Ureter (tissue), 1 donor: Measurements from ENCODE around the gene PLAAT3. TPM values are rescaled to one million over a fixed set of nuclear protein-coding genes. Genes with fewer than 3 reads are reported as not detected.
"Not testable (repeated sequence)": the region's sequence is repeated elsewhere in the genome, so short reads cannot be mapped to it uniquely, and the experiment has no call there.

ENCODE experiments used
- DNase-seq: peaks from one replicate; pipeline ENCODE4 v3.0.0-alpha.2; 2020; ENCODE audit warnings: low spot score
- total RNA-seq: library from RNA; stranded (reverse); gene quantifications from one replicate; pipeline ENCODE4 v1.2.4, GENCODE V29; 2023
- donor health status: DM: yes; HTN: yes; CAD: no.

The PLAAT3 gene
- total RNA-seq, 1 donor from 2014 or later, result 26.6 TPM

DNA sequence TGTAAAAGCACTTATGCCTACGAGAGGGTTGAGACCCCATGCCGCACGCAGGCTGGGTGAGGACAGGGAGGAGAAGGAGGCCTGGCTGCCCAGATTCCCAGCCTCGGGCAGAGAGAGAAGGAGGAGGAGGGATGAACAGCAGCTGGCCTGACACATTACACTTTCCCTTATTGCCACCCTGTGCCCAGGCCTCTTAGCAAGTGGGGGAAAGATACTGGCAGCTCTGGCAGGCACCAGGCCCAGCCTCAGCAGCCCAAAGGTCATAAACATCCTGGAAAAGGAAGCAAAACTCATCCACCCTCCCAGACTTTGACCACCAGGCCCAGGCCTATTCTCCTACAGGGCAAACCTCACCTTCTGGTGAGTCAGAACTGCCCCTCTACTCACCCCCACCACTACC is 4.7 kb downstream of the PLAAT3 start:
- DNase-seq, result no peak

DNA sequence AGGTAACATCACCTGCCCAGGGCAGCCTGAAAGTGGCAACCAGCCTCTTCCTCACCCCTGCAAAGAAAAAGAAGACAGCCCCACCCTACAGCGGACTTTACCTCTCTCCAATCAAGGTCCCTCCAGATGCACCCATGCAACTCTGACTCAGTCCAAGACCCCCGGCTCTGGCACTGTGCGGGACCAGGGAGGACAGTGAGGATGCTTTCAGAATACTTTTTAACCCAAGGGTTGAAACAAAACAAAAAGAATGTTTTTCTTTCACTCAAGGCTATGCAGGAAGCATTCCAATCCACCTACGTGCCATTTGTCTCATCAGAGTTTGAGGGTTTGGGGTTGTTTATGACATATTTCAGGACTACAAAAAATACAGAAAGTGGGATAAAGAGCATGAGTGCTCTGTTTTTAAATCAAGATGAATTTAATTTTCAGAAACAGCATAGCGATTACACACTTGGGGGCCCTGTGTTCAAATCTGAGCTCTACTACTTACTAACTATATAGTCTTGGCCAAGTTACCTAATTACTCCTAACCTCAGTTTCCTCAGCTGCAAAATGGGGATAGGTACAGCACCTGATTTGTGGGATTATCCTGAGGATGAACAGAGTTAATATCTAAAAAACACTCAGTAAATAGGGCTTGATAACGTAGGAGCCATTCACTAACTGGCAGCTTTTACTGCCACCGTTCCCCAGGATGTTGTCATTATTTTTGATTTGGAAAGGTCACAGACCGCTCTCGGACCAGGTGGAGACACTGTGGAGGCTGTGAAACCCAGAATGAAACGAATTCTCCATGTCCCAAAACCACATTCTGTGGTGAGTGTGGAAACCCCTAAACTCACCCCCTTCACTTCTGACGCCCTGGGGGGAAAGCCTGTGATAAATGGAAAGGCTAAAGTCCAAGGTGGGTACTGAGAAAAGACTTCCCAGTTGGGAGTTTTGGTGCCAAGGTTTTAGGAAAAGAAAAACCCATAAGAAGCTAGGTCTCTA is 5.6 kb downstream of the PLAAT3 start:
- peak; percentile 34 for DNase-seq

DNA sequence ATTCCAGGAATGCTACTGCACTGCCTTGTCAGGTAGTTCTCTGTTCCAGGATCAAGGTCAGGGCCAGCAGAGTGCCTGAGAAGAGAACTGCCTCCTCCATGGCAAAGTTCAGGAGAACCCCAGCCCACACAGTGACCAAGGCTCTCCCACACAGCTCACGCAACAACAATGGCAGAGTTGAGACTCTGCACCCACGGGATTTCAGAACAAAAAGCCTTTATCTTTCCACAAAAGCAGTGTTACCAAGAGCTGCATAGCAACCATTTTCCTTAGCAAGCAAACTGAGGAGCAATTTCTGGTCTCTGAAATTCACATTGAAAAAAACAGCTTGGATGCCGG is 11.1 kb downstream of the PLAAT3 start:
- DNase-seq, result no peak

DNA sequence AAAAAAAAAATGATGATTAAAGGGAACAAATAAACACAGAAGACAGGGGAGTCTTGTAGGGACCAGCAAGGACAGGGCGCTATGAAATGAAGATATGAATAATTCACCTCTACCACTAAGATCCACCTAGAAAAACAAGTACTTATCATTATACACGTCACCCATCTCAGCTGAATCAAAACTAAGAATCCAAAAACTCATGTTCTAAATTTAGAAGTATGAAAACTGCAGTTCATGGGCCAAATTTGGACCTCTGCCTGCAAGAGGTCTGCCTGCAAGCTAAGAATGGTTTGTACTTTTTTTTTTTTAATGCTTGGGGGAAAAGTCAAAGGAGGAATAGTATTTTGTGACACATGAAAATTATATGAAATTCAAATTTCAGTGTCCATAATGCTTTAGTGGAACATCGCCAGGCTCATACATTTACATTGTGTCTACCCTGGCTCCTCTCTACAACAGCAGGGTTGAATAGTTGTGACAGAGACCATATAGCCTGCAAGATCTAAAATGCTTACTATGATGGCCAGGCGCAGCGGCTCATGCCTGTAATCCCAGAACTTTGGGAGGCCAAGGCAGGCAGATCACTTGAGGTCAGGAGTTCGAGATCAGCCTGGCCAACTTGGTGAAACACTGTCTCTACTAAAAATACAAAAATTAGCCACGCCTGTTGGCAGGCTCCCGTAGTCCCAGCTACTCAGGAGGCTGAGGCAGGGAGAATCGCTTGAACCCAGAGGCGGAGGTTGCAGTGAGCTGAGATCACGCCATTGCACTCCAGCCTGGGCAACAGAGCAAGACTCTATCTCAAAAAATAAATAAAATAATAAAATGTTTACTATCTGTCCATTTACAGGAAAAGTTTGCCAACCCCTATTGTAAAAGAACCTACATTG is 11.7 kb downstream of the PLAAT3 start:
- DNase-seq, result not testable (repeated sequence)

DNA sequence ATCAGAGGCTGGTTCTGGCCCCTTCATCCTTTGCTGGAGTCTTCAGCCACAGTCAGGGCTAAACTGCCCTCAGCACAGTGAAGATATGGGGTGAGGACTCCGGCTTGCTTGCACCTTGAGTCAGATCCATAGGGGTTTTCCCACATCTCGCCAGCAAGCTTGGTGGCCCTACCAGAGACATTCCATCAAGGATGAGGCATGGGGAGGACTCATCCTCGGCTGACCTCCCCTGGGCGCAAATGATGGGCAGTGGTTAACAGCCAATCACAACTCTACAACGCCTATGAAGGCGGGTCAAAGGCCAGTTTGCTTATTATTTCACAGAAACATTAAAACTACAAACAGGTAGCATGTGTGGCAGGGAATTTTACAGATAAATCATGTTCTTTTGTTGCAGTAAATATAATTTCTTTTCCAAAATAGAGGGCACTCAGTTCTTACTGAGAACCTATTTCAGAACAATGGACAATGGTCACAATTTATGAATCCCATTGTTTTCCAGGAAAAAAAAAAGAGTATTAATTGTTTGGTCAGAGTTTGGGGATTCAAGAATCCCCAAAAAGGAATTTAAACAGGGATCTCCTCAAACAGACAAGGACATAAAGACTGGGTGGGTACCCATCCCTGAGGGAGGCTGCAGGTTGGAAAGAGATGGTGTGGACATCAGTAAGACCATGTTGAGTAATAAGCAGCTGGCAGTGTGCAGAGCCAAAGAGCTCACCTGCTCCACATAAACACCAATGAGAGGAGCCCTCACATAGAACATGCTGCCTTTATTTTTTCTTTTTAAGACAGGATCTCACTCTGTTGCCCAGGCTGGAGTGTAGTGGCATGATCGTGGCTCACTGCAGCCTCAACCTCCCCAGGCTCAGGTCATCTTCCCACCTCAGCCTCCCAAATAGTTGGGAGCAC is 14.8 kb downstream of the PLAAT3 start:
- DNase-seq, result peak; percentile 30

DNA sequence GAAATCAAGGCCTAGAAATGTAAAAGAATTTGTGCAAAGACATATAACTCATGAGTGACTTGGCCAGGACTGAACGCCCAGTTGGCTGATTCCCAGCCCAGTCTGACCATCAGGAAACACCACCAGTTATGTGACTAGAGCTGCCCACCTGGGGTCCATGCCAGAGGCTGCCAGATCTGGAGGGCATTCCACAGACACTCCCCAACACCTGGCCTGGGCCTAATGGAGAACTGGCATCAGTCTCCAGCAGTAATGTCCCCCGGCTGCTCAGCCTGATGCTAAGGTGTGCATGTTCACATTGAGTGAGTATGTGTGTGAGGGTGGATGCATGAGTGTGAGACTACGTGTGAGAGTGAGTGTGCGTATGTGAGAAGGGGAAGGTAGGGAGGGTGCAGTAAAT is 15.7 kb downstream of the PLAAT3 start:
- peak; percentile 37 for DNase-seq

DNA sequence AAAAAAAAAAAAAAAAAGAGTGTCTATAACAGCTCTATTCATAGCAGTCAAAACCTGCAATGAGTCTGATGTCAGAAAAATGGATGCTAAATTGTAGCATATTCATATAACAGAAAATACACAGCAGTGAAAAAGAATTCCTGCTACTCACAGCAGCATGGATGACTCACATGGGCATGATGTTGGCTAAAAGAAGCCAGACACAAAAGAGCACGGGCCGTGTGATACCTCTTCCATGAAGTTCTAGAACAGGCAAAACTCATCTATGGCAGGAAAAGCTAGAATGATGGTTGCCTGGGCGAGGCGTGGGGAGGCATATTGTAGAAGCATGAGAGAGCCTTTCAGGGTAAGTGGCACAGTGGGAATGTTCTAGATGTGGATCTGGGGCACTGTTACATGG is 18.9 kb downstream of the PLAAT3 start:
- DNase-seq, result no peak

DNA sequence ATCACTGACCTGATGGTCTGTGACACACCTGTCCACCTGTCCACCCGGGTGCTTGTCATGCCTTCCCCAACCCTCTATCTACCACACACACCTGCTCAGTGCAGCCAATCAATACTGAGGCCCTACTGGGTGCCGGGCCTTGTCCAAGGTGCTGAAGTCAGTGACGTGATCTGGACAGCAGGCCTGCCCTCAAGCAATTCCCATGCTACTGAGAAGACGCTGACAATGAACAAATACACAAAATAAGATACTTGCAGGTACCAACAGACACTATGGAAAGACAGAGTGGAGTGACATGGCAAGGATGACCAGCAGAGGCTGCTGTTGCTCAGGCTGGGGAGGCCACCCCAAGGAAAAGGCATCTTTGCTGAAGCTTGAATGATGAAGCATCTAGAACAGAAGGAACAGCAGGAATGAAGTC is 21.2 kb downstream of the PLAAT3 start:
- no peak for DNase-seq

DNA sequence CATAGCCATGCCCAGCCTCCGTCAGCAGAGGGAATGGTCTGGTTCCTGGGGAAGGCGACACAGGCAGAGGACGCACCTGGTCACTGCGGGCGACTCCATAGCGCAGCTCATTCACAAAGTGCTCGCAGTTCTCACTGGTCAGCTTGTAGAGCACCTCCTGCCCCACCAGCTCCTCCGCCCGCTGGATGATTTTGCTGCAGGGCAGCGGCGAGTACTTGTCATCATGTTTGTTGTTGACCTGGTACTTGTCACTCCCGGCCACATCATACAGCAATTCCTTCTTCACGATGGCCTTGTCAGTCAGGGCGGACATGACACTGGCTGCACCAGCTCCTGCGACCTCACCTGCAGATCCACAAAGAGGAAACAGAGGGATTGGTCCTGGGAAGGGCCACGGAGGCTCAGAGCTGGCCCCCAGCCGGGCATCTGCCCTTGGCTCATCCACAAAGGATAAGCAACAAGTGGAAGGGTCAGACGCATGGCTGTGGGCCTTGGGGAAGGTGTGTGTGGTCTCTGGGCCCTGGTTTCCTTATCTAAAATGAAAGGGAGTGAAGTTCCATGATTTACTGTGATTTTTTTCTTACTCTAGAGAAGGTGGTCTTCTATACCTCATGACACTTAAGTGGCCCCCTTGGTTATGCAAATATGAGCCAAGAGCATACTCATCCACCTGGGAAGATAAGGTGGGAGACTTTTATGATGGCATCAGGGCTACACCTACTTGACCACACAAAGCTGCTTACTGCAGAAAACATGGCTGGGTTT is 24.0 kb downstream of the PLAAT3 start:
- no peak for DNase-seq

DNA sequence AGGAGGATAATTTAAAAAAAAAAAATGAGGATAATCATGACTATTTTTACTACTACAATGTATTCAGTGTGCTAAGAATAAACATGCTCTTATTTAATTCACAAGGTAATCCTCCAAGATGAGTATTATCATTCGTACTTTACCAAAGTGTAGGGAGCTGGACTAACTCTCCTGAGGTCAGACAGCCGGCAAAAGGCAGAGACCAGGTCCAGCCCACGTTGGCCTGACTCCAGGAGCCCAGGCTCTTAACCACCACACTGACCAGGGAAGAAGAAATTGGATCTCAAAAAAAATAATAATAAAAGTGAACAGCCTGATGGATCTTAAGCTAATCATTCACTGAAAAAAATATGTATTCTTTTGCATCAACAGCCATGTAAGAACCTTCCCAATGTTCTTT is 25.2 kb downstream of the PLAAT3 start:
- DNase-seq, result no peak

DNA sequence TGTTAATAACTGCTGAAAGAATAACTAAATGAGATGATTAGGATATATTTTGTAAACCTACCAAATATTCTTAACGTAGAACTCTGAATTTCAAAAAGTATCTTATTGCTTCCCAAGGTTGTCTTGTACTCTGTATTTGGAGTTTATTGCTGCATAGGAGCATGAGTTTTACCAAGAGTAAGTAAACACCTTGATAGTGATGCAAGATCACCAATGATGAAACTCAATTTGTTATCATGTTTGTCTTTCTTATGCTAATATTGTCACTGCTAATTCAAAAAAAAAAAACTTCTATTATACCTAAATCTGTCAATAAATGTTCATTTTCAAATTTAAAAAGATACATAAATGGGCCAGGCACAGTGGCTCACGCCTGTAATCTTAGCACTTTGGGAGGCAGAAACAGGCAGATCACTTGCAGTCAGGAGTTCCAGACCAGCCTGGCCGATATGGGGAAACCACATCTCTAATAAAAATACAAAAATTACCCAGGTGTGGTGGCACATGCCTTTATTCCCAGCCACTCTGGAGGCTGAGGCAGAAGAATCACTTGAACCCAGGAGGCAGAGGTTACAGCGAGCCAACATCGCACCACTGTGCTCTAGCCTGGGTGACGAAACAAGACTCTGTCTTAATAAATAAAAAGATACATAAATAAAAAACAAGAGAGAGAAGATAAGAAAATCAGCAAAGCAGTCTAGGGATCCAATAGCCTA is 27.6 kb downstream of the PLAAT3 start:
- no peak for DNase-seq

DNA sequence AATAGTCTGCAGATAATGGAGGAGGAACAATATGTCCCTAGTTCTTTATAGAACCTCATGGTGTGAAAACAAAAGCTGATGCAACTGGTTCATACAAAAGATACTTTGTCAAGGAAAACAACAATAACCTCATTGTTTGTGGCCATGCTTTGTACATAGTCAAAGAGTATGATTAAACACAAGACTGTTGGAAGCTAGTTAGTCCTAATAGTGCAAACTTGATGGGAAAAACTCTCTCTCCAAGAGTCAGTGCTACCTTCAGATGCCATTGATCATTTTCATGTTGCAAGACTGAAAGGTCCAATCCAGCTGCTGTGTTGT is 30.9 kb downstream of the PLAAT3 start:
- DNase-seq, result no peak

DNA sequence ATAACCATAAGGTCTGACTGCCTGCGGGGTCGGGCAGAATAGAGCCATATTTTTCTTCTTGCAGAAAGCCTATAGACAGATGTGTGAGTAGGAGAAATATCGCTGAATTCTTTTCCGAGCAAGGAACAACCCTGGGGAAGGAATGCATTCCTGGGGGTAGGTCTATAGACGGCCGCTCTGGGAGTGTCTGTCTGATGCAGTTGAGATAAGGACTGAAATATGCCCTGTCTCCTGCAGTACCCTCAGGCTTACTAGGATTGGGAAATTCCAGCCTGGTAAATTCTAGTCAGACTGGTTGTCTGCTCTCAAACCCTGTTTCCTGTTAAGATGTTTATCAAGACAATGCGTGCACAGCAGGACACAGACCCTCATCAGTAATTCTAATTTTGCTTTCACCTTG is 33.0 kb downstream of the PLAAT3 start:
- not testable (repeated sequence) for DNase-seq

DNA sequence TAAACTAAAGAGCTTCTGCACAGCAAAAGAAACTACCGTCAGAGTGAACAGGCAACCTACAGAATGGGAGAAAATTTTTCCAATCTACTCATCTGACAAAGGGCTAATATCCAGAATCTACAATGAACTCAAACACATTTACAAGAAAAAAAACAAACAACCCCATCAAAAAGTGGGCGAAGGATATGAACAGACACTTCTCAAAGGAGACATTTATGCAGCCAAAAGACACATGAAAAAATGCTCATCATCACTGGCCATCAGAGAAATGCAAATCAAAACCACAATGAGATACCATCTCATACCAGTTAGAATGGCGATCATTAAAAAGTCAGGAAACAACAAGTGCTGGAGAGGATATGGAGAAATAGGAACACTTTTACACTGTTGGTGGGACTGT is 35.4 kb downstream of the PLAAT3 start:
- DNase-seq, result not testable (repeated sequence)

DNA sequence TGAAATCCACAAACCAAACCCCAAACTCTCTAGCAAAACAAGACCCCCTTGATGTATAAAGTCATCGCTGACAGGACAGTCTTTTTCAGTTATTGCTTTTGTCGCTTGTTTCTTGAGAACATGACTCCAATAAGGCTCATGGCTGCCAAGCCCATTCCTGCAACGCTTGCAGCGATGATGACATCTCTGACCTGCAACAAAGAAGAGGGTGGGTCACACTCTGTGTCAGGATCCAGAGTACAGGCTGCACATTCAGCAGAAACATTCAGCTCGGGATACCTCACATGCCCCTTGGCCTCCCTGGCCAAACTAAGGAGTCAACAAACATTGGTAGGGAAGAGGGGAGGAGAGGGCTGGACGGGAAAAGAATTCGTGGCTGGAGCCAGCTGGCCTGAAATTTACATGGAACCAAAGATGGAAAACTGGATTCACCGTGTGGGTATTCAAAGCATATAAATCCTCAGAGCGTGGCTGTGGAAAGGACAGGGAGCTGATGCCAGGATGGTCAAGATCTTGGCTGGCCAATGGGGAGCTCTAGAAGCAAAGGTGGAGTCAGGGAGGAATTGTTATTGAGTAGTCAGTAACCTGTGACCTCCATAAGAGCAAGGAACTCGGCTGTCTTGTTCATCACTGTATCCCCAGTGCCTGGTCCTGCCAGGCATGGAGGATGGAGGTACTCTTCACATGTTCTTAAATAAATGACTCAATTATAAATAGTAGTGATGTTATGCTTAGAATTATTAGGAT is 39.2 kb downstream of the PLAAT3 start:
- peak; percentile 65 for DNase-seq

DNA sequence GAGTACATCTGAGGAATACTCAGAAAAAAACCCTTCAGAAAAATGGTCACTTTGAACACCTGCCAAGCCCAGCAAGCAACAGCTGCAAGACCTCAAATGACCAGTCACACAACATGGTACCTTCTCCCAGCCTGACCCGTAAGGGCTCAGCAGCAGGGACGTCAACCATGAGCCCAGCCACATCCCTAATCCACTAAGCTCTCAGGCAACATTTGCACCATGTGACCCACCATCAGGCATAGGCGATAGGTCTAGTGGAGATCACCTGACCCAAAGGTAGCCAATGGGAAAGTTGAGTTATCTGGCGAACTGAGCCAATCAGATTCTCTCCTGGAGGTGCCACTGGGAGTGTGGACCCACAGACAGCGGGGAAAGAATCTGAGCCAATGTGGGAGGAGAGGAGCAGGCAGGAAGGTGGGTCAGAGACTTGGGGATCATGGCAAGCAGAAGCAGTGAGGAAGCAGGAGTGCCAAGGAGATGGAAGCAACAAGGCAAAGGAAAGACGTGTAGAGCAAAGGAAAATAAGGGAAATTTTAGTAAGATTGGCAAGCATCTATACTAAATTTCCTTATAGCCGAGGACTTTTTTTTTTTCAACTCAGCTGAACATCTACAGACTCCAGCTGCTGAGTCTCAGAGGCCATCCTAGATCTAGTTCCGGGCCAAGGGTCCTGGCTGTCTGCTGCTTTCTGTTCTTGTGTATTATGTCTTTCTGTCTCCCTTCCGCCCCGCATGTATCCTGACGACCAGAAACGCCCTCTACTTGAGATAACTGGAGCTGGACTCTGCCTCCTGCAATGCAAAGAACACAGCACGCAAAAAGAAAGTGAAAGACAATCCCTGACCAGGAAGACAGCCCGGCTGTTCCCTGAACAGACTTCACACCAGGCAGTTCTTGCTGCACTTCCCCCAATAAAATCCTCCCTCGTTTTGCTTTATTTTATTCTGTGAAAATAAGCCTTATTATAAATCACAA is 40.1 kb downstream of the PLAAT3 start:
- peak; percentile 75 for DNase-seq

DNA sequence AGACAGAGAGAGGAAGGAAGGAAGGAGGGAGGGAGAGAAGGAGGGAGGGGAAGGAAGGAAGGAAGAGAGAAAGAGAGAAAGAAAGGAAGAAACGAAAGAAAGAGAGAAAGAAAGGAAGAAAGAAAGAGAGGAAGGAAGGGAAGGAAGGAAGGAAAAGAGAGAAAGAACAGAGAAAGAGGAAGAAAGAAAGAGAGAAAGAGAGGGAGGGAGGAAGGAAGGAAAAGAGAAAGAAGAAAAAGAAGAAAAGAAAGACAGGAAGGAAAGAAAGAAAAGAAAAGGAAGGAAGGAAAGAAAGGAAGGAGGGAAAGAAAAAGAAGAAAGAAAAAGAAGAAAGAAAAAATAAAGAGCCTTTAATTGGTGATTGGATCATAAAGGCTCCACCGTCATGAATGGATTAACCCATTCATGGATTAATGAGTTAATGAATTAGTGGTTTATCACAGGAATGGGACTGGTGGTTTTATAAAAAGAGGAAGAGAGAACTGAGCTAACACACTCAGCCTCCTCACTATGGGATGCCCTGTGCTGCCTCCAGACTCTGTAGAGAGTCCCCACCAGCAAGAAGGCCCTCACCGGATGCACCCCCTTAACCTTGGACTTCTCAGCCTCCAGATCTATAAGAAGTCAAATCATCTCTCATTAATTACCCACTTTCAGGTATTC is 42.1 kb downstream of the PLAAT3 start:
- DNase-seq, result no peak

DNA sequence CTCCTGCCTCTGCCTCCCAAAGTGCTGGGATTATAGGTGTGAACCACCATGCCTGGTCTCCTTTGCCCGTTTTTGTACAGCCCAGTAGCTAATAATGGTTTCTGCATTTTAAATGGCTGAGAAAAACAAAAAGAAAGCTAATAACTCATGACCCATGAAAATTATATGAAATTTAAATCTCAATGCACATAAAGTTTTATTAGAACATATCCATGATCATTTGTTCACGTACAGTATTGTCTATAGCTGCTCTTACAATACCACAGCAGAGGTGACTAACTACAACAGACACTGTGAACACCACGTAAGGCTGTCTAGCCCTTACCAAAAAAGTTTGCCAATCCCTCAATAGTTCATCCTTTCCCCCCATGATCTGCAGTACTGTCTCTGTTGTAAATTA is 44.7 kb downstream of the PLAAT3 start:
- no peak for DNase-seq
